RPMI7951 (cell line): ENCODE data around the gene FOXL3. TPM values are rescaled to one million over a fixed set of nuclear protein-coding genes. Genes with fewer than 3 reads are reported as not detected.
"Not testable (repeated sequence)": the region's sequence is repeated elsewhere in the genome, so short reads cannot be mapped to it uniquely, and the experiment has no call there.

ENCODE experiments used
- DNase-seq: peaks from one replicate; pipeline ENCODE4 v3.0.0-alpha.2; 2012; ENCODE audit warnings: low read depth
- total RNA-seq: library from RNA; depleted of rRNA; stranded (reverse); fragments of >200 nt; shearing (Covaris generic); gene quantifications from 2 replicates; pipeline ENCODE4 v1.2.3, GENCODE V29; 2014

The FOXL3 gene
- total RNA-seq, 1 experiment from 2014 or later = not detected

- no peak for DNase-seq
Measured at GRCh38 chr7:289209-289755, 688 bp upstream of the FOXL3 start.

- DNase-seq = no peak
Measured at GRCh38 chr7:290554-291372, 793 bp downstream of the FOXL3 start.

GRCh38 chr7:291373-292092 is 1.6 kb downstream of the FOXL3 start:
- DNase-seq = peak; percentile 53

- DNase-seq = no peak
Measured at GRCh38 chr7:292226-292625, 2.3 kb downstream of the FOXL3 start.

GRCh38 chr7:292826-293225 is 2.9 kb downstream of the FOXL3 start:
- no peak for DNase-seq

- no peak for DNase-seq
Measured at GRCh38 chr7:293681-294439, 3.9 kb downstream of the FOXL3 start.

- DNase-seq = no peak
Measured at GRCh38 chr7:294440-295154, 4.6 kb downstream of the FOXL3 start.

GRCh38 chr7:295155-296154 is 5.5 kb downstream of the FOXL3 start:
- DNase-seq = no peak

GRCh38 chr7:296373-296945 is 6.5 kb downstream of the FOXL3 start:
- no peak for DNase-seq

- not testable (repeated sequence) for DNase-seq
Measured at GRCh38 chr7:297141-297540, 7.2 kb downstream of the FOXL3 start.

GRCh38 chr7:297611-298374 is 7.8 kb downstream of the FOXL3 start:
- no peak for DNase-seq

- DNase-seq = no peak
Measured at GRCh38 chr7:298375-298702, 8.4 kb downstream of the FOXL3 start.

- DNase-seq = no peak
Measured at GRCh38 chr7:298743-299142, 8.8 kb downstream of the FOXL3 start.

GRCh38 chr7:299169-299568 is 9.2 kb downstream of the FOXL3 start:
- no peak for DNase-seq

- no peak for DNase-seq
Measured at GRCh38 chr7:299628-300027, 9.7 kb downstream of the FOXL3 start.

- DNase-seq = no peak
Measured at GRCh38 chr7:300048-300447, 10.1 kb downstream of the FOXL3 start.

- DNase-seq = no peak
Measured at GRCh38 chr7:300546-301290, 10.7 kb downstream of the FOXL3 start.

GRCh38 chr7:301291-302053 is 11.5 kb downstream of the FOXL3 start:
- DNase-seq = no peak
